HG03196 (cell line): Measurements from ENCODE around the gene MYO1F.

Source experiments
- ATAC-seq: cut with Tn5 transposase; IDR thresholded peaks from one replicate; pipeline ENCODE4 v1.9.1; 2021; ENCODE audit not compliant: unreplicated experiment

The MYO1F gene

DNA sequence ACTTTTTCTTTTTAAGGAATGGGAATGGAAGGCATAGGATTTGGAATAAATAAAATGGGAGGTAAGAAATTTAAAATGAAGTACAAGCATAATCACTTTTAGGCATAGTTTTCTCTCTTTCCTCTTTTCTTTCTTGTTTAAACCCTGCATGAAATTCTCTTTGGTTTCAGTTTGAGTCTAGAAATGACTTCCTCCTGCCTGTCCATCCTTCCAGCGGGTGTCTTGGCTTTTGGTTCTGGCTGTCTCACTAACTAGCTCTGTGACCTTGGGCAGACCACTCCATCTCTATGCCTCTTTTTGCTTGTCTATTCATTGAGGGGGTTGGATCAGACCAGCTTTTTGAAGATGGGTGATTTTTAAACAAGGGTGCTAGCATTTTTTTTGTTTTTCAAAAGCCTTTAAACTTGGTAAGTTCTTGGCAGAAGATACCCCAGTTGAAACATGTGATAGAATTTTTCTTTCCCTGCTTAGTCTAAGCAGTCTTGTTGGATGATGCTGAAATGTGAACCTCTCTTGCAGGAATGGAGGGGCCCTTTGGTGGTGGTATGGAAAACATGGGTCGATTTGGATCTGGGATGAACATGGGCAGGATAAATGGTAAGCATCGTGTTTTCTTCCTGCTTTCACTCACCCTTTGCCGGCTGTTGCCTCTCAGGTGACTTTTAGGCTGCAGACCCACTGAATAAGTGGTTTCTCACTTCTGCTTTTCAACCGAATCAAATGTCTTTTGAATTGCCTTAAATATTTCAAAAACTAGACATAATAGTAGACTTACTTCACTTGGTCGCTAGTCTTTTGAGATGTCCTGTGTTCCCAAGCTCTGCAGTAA lies 103.4 kb downstream of the MYO1F start:
- peak; percentile 53 for ATAC-seq
